GM19324 (cell line): ENCODE results near the gene CNDP1.

Experiments
- ATAC-seq: cut with Tn5 transposase; IDR thresholded peaks from one replicate; pipeline ENCODE4 v1.9.1; 2021; ENCODE audit warnings: mild to moderate bottlenecking, moderate library complexity; ENCODE audit not compliant: unreplicated experiment, low FRiP score

CNDP1 gene

GRCh38 chr18:74506448-74507084 is 27.7 kb upstream of the CNDP1 start:
- ATAC-seq: no peak

GRCh38 chr18:74507097-74507881 is 27.0 kb upstream of the CNDP1 start:
- ATAC-seq: no peak

- no peak for ATAC-seq
Observed at GRCh38 chr18:74507927-74508326, 26.4 kb upstream of the CNDP1 start.

GRCh38 chr18:74508366-74508765 is 25.9 kb upstream of the CNDP1 start:
- ATAC-seq: no peak

- no peak for ATAC-seq
Observed at GRCh38 chr18:74508821-74509225, 25.5 kb upstream of the CNDP1 start.

GRCh38 chr18:74509856-74510769 is 24.2 kb upstream of the CNDP1 start:
- ATAC-seq: no peak

GRCh38 chr18:74510770-74511095 is 23.6 kb upstream of the CNDP1 start:
- no peak for ATAC-seq

GRCh38 chr18:74511823-74512222 is 22.5 kb upstream of the CNDP1 start:
- no peak for ATAC-seq

- ATAC-seq: no peak
Observed at GRCh38 chr18:74512321-74513053, 21.8 kb upstream of the CNDP1 start.

GRCh38 chr18:74513149-74513882 is 21.0 kb upstream of the CNDP1 start:
- no peak for ATAC-seq

- no peak for ATAC-seq
Observed at GRCh38 chr18:74513883-74514205, 20.5 kb upstream of the CNDP1 start.

GRCh38 chr18:74514860-74515495 is 19.3 kb upstream of the CNDP1 start:
- no peak for ATAC-seq

GRCh38 chr18:74515620-74516231 is 18.6 kb upstream of the CNDP1 start:
- no peak for ATAC-seq

- ATAC-seq: no peak
Observed at GRCh38 chr18:74516271-74517235, 17.7 kb upstream of the CNDP1 start.

- ATAC-seq: no peak
Observed at GRCh38 chr18:74517236-74517630, 17.1 kb upstream of the CNDP1 start.

GRCh38 chr18:74518456-74519295 is 15.6 kb upstream of the CNDP1 start:
- no peak for ATAC-seq
